Measurements from ENCODE around the gene C1orf141. TPM values are rescaled to one million over a fixed set of nuclear protein-coding genes. Genes with fewer than 3 reads are reported as not detected.
A peak's percentile ranks its signal among the peaks of the same experiment; 100 is the strongest.

Gene C1orf141
- not detected for total RNA-seq

DNA sequence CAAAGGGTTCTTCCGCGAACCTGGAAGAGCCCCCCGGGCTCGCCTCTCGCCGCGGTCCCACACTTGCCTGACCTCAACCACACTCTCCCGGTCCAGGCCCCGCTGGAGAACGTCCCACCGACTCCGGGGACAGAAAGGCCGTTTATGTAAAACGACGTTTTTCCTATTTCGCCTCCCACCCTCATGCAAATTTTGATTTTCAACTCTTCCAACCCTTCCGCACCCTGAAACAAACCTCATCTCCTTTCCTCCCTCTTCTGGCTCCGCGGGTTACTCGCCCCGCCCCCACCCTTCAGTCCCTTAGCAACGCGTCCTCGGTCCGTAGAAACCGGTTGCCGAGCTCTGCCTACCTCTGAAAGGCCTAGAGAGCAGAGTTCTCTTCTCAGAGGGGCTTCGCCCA lies at the start of gene C1orf141:
Gene C1orf141 (minus strand): TSS at position 276 of the 400 bp plus-strand sequence. CDS start 7,730 bp downstream, outside the sequence.
- no peaks in the 10 kb centered on the region for H3K27me3 ChIP-seq
- DNase-seq: peak in 1 of 3 donors; percentile 51
- peaks cover 0 to 13% (median 0%) of the 10 kb centered on the region in 4 donors for H3K4me1 ChIP-seq
- no peaks in the 10 kb centered on the region for H3K9me3 ChIP-seq
- no peak for TF ChIP-seq POLR2A (IDR thresholded peaks at IDR 0.05)
- TF ChIP-seq, protein P1, sequence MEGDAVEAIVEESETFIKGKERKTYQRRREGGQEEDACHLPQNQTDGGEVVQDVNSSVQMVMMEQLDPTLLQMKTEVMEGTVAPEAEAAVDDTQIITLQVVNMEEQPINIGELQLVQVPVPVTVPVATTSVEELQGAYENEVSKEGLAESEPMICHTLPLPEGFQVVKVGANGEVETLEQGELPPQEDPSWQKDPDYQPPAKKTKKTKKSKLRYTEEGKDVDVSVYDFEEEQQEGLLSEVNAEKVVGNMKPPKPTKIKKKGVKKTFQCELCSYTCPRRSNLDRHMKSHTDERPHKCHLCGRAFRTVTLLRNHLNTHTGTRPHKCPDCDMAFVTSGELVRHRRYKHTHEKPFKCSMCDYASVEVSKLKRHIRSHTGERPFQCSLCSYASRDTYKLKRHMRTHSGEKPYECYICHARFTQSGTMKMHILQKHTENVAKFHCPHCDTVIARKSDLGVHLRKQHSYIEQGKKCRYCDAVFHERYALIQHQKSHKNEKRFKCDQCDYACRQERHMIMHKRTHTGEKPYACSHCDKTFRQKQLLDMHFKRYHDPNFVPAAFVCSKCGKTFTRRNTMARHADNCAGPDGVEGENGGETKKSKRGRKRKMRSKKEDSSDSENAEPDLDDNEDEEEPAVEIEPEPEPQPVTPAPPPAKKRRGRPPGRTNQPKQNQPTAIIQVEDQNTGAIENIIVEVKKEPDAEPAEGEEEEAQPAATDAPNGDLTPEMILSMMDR (IDR thresholded peaks at IDR 0.05): no peak
- no peaks in the 10 kb centered on the region for H3K36me3 ChIP-seq
- H3K27ac ChIP-seq: no peak within 1 kb of the TSS
- H3K4me3 ChIP-seq: peak within 1 kb of the TSS in 3 of 4 donors; percentile 23 to 29 (median 26)

DNA sequence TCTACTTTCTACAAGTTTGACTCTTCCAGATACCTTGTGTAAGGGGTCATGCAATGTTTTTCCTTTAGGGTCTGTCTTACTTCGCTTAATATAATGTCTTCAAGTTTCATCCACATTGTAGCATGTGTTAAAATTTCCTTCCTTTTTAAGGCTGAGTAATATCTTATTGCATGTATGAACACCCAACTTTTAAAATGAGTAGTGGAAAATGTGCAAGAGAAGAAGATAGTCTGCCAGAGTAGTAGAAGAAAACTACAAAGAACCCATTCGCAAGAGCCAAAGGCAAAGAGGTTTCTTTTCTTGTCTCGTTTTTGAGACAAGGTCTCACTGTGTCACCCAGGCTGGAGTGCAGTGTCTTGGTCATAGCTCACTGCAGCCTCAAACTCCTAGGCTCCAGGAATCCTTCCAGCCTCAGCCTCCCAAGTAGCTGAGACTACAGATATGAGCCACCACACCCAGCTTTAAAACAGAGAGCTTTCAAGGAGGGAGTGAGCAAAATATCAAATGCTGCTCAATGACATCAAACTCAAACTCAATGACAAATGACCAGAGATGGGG lies 40.8 kb upstream of the C1orf141 start:
- DNase-seq: no peak
- Histone ChIP-seq H3K4me1 (no peaks in the 10 kb centered on the region), H3K36me3 (no peaks in the 10 kb centered on the region), H3K4me3 (no peak overlapping the region), H3K9me3 (no peaks in the 10 kb centered on the region), H3K27ac (no peak overlapping the region), H3K27me3 (no peaks in the 10 kb centered on the region)
- TF ChIP-seq, protein P1 (IDR thresholded peaks at IDR 0.05): no peak
- TF ChIP-seq POLR2A (IDR thresholded peaks at IDR 0.05): no peak

DNA sequence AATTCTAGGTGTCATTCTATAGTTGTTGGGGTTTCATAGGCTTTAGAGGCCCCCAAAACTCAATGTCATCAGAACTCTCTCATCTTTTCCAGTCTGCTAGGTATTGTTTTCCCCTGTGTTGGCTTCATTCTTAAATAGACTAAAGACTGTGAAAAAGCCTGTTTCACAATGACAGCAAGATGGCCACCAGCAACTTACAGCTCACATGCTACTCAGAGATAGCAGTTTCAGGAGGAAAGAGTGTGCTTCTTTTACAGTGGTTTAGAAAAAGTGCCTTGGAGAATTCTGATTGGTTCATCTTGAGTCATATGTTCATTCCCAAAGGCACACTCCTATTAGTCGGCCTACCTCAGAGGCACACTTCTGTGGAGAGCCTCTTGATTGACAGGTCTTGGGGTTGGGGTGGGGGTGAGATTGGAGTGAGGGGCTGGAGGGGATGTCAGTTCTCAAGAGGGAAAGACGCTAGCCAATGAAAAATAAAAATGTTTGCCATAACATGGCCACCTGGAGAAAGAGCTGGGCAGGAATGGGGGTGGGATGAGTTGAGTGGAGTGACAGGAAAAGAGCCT lies 40.0 kb upstream of the C1orf141 start:
- Histone ChIP-seq H3K36me3 (no peaks in the 10 kb centered on the region), H3K27ac (no peak overlapping the region), H3K4me1 (no peaks in the 10 kb centered on the region), H3K9me3 (no peaks in the 10 kb centered on the region), H3K27me3 (no peaks in the 10 kb centered on the region), H3K4me3 (no peak overlapping the region)
- DNase-seq: no peak
- TF ChIP-seq, protein P1 (IDR thresholded peaks at IDR 0.05): no peak
- no peak for TF ChIP-seq POLR2A (IDR thresholded peaks at IDR 0.05)

DNA sequence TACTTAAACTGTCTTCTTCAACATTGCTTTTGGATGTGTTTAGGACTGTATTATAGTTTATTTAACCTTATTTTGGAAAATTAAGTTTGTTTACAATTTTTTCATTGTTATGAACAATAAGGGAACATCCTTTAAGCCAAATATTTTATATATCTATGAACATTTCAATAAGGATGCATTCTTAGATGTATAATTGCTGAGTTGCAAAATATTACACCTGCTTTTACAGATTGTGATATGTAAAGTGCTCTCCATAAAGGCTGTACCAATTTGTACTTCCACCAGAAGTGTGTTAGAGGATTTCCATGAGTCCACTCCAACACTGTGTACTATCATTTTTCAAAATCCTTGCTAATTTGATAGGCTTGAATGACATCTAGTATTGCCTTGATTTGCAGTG lies 39.2 kb upstream of the C1orf141 start:
- no peaks in the 10 kb centered on the region for H3K4me1 ChIP-seq
- H3K27me3 ChIP-seq: no peaks in the 10 kb centered on the region
- H3K27ac ChIP-seq: no peak overlapping the region
- DNase-seq: no peak
- TF ChIP-seq, protein P1 (IDR thresholded peaks at IDR 0.05): no peak
- no peak for TF ChIP-seq POLR2A (IDR thresholded peaks at IDR 0.05)
- H3K9me3 ChIP-seq: no peaks in the 10 kb centered on the region
- no peaks in the 10 kb centered on the region for H3K36me3 ChIP-seq
- no peak overlapping the region for H3K4me3 ChIP-seq

DNA sequence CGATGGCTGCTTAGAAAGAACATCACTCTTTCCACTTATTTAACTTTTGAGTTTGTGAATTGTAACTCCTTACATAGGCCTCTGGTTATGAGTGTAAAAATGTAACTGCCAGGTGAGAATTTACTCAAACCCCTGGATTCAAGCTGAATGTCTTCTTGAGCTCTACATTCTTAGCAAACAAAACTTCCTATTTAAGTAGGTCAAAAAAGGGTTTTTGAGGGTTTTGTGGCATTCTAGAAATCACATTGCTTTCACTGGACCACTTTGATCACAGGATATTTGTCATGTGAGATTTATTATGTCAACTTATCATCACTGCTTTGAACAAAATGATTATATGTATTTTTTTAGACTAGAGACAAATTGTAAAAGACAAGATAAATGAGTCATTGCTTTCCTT lies 37.2 kb upstream of the C1orf141 start:
- H3K27ac ChIP-seq: no peak overlapping the region
- no peaks in the 10 kb centered on the region for H3K36me3 ChIP-seq
- no peaks in the 10 kb centered on the region for H3K4me1 ChIP-seq
- H3K9me3 ChIP-seq: no peaks in the 10 kb centered on the region
- DNase-seq: no peak
- no peak overlapping the region for H3K4me3 ChIP-seq
- no peaks in the 10 kb centered on the region for H3K27me3 ChIP-seq
- TF ChIP-seq, protein P1 (IDR thresholded peaks at IDR 0.05): no peak
- no peak for TF ChIP-seq POLR2A (IDR thresholded peaks at IDR 0.05)
